NCI-H2107 treated with DMSO at 0.1 percent for 48 hours (cell line): ENCODE results near the gene RTRAF.

ENCODE experiments used
- DNase-seq: peaks from one replicate; lab custom pipeline; 2025; ENCODE audit not compliant: unreplicated experiment; lab: John Stamatoyannopoulos, UW

The RTRAF gene

DNA sequence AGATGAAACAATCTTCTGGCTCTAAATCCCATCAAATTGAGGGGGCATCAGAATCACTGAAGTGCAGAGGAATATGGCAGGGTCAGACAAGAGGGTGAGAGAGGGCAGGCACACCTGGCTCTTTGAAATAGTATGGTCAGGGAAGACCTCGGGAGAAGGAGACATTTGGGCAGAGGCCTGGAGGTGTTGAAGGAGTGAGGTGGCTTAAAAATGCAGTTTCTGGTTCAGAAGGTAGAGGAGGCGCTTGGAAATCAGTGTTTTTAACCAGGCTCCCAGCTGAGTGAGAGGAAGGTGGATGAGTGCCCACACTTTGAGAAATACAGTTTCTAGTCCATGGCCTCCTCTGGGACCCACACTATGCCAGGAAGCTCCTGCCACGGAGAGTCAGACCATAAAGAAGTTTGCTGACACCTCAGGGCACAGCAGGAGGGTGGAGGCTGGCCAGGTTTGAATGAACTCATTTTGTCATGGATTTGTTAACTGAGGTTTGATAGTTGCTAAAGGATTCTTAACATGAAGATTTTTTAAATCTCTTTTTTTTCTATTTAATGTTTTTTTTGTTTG is 59.4 kb downstream of the RTRAF start:
- DNase-seq: no peak

DNA sequence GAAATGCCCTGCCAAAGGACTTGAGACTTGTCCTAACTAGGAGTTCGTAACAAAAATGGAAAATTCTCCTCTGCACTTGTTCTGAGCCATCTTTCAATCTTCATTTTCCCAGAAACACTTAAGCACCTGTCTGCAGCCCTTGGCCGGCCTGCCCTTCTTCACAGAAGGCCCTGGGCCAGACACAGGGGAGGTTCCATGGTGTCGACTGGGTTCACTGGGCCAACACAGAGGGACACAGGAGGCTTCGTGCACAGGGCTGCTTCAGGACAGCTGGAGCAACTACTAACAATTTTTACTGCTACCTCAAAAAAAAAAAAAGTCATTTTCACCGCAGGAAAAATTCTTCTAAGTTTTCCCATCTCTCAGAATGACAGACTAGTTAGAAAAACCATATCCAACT is 59.9 kb downstream of the RTRAF start:
- DNase-seq: no peak

DNA sequence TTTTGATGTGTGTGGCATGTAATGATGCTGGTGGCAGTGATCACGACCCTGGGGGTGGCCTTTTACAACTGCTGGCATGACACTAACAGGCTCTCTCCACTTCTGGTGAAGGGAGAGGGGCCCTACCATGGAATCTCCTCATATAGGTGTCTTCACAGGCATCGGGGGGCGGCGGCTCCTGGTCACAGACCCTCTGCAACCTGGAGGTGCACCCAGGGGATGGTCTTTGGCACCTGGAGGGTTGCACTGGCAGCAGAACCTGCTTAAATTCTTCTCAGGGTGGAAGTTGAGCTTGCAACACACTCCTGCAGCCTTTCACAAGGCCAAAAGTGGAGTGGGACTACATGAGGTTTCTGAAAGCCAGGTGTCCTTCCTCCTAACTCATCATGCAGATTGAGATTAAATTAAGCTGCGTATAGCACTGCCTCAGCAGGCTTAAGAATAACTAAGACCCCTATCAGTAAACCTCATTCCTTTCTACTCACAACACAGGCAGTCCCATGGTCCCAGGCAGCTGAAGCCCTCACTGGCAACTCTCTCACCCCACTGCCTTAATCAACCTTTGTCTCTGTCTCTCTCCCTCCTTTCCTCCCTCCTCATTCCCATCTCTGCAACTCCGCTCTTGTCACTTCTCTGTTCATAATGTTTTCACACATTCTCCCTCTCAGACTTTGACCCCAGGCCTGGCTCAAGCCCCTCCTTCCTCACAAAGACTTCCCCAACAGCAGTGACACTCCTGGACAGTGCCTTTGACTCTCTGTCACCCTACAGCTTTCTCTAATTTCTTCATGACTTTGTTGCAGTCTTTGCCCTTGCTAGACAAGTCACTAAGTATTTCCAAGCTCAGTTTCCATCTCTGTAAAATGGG is 60.6 kb downstream of the RTRAF start:
- no peak for DNase-seq

DNA sequence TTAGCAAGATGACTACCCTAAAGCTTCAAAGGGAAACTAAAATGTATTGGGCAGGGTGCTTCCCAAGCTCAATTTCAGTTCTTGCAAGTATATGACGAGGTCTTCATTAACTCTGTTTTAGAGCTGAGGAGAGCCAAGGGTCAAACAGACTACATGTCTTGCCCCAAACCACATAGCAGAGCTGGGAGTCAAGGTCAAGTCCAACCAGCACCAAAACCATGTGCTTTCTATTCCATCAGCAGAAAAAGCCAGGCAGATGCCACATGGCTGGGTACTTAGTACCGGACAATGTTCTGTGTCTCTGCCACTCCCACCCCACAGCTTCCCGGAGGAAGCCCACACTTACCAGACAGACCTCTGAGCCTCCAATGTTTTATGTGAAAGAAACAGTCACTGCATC is 61.9 kb downstream of the RTRAF start:
- no peak for DNase-seq

DNA sequence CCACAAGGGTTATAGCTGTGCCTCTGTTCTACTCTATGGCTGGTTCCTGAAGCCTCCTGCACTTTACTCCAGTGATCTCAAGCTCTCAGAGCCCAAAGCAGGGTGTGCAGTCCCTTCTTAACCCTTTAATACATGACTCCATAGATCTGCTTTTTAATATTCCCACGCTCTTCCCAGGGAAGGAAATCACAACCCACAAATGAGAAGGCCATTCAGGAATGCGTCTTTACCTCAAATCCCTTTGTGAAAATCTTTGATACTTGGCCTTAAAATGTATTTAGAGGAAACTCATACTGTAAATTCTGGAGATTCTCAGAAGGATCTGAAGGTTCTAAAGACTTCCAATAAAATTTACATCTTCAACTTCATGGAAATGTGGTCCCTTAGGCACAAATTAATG is 62.5 kb downstream of the RTRAF start:
- DNase-seq: no peak

DNA sequence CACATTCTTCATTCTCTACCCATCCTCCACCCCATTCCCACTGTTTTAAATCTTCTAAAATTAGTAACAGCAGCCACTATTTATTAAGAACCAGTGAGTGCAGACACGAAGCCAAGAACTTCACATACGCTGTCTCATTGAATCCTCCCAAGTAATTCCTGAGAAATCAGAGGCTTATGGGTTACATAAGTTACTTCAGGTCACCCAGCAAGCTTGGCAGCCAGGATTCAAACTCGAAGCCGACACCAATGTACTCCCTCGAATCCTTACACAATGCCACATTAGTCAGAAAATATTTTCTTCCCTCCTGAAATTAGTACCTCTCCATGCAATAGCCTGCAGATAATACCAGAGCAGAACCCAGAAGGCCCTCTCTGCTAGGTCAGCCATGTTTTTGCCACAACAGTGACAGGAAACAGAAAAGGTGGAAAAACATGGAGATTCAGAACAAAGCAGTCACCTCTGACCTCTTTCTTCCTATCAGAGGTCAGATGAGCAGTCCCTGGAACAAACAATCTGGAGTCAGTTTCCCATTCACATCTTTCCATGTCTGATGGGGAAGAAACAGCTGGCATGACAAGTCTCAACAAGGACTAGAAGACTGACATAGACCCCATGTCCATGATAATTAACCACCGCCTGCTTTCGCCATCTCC is 63.1 kb downstream of the RTRAF start:
- DNase-seq: no peak

DNA sequence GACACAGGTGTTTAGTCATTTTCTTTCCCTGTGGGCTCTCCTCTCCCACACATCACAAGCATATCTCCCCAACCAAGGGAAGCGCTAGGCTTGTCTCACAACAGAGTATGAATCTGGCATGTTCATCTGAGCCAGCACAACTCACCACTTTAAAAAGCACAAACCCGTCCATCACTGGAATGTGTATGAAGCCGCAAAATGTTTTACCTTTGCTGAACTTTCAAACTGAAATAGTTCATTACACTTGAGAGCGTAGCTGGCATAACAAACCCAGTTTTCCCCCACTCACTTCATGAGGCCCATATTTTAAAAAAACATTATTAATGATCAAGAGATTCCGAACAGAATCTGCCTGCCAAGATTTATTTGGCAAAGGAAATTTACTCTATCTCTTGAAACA is 63.7 kb downstream of the RTRAF start:
- DNase-seq: no peak

DNA sequence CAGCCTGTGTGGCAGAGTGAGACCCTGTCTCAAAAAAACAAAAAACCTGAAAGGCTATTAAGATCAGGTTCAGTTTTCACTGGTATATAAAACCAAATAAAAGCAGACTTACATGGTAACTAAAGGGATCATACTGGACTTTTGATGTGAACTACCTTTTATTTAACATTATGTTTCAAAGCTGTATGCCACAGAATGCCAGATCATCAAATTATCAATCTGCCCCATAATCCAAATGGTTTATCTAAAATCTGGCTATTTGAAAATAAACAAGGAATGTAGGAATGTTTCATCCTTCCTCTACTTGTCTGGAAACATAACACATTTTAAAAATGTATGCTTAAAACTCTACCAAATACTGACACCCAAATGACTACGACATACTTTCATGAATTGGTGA is 65.3 kb downstream of the RTRAF start:
- no peak for DNase-seq

DNA sequence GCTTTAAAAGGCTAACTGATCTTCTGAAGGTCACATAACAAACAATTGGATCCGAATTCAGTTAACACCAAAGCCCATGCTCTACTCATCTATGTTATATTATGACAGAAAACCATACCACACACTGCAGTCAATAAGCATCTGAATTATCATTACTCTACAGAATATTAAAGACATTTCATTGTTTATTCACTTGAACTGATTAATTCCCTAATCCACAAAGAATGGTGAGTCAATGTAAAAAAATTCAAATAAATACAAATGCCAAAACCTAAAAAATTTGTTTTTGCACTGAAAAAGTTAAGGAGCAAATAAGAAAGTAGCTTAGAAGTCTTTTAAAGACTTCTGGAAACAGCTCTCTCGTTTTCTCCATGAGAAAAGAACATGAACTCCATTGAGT is 65.8 kb downstream of the RTRAF start:
- DNase-seq: no peak

DNA sequence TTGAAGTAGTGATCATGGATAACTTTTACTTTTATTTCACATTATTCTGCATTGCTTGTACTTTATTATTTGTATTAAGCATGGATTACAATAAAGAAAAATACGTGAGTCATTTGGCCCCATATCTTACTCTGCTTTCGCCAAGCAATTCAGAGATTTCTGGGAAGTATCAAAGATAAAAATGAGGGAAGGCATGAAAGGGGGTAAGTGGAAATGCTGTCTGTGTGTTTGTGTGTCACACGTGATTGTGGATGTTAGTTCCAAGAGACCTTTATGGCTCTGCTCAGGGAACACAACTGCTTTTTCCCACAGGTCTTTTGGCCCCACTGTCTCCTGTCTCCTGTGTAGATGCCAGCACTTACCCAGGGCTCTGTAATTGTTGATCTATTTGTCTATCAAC is 69.0 kb downstream of the RTRAF start:
- no peak for DNase-seq

DNA sequence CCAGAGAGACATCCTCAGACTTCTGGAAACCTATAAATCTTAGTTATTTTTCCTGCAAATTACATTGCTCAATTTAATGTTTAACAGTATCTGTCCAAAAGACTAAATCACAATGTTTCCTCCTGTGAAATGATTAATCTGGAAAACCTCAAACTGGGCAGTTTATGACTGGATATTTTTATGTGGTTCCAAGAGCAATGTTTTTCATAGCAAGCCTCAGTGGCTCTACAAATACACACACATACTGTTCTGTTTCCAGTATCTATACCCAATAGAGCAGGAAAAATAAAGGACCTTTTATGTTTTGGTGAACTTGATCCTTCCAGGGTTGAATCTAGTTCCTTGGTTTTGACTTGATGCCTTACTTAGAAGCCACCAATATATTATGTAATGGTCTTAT is 70.3 kb downstream of the RTRAF start:
- DNase-seq: no peak

DNA sequence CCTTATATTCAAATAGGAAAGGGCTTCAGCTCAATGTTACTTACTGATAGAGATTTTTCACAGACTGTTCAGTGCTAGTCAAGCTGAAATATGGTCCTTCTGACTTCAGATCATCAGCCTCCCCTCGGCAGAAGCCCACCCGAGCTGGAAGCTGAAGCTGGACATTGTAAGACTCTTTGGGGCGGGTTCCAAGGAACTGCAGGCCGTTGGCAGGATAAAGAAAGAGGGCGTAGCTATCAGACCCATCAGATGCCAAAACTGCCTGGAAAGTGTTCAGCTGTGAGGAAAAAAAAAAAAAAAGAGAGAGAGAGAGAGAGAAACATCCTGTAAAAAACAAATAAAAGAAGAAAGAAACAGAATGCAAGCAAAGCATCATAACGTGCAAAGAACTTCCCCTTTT is 70.7 kb downstream of the RTRAF start:
- DNase-seq: no peak
